NOMO-1 treated with dmso at 0.1 percent for 144 hours (cell line): ENCODE results near the gene ATF4.

Experiments used
- DNase-seq: peaks from one replicate; lab custom pipeline; 2025; ENCODE audit not compliant: unreplicated experiment; lab: John Stamatoyannopoulos, UW

ATF4 gene

GRCh38 chr22:39556970-39557841 is 36.8 kb downstream of the ATF4 start:
- DNase-seq, result no peak

- DNase-seq, result no peak
Measured at GRCh38 chr22:39558254-39558727, 37.9 kb downstream of the ATF4 start.

- no peak for DNase-seq
Measured at GRCh38 chr22:39558950-39559349, 38.6 kb downstream of the ATF4 start.

GRCh38 chr22:39559456-39560105 is 39.2 kb downstream of the ATF4 start:
- no peak for DNase-seq

GRCh38 chr22:39560127-39560526 is 39.8 kb downstream of the ATF4 start:
- DNase-seq, result no peak

GRCh38 chr22:39562839-39563489 is 42.6 kb downstream of the ATF4 start:
- no peak for DNase-seq

- DNase-seq, result no peak
Measured at GRCh38 chr22:39563571-39564428, 43.4 kb downstream of the ATF4 start.

- no peak for DNase-seq
Measured at GRCh38 chr22:39565414-39565944, 45.1 kb downstream of the ATF4 start.

- DNase-seq, result no peak
Measured at GRCh38 chr22:39567135-39567946, 47.0 kb downstream of the ATF4 start.

GRCh38 chr22:39568278-39568981 is 48.1 kb downstream of the ATF4 start:
- DNase-seq, result no peak

- DNase-seq, result no peak
Measured at GRCh38 chr22:39569066-39569465, 48.7 kb downstream of the ATF4 start.

GRCh38 chr22:39570226-39570625 is 49.9 kb downstream of the ATF4 start:
- DNase-seq, result no peak

- DNase-seq, result no peak
Measured at GRCh38 chr22:39570665-39571064, 50.3 kb downstream of the ATF4 start, which contains the start of gene CACNA1I. TSS of gene CACNA1I (plus strand) at chr22:39570753. CDS start at chr22:39570753, 0 bp downstream.

GRCh38 chr22:39571538-39571937 is 51.2 kb downstream of the ATF4 start:
- DNase-seq, result no peak
